CD4-positive, alpha-beta T cell treated with Interleukin-2 at 100 ng/mL for 4 hours (primary cell): ENCODE measurements around the gene OPRM1.

Experiments
- DNase-seq: peaks from one replicate; pipeline ENCODE4 v3.0.0-alpha.2; 2020; ENCODE audit warnings: low spot score

OPRM1 gene

DNA sequence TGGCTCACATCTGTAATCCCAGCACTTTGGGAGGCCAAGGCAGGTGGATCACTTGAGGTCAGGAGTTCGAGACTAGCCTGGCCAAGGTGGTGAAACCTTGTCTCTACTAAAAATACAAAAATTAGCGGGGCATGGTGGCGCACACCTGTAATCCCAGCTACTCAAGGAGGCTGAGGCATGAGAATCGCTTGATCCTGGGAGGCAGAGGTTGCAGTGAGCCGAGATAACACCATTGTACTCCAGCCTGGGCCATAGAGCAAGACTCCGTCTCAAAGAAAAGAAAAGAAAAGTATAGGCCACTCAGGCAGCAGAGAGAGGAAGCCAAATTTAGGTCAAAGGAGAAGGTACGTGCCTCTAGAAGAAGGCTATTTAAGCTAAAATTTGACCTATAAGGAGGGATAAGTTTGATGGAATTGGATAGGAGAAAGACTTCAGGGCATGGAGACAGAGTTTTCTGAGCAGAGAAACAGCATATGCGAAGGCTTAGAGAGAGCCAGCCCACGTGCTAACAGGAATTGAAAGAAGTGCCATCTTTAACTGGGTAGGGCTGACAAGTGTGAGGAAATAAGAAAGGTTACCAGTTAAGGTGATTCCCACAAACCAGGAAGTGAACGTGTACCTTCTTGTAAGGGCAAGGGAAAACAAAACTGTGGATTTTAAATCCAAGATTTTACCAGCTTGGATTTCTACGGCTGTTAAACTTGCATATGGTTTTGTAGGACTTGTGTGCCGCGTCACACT lies 203.7 kb downstream of the OPRM1 start:
- DNase-seq: no peak

DNA sequence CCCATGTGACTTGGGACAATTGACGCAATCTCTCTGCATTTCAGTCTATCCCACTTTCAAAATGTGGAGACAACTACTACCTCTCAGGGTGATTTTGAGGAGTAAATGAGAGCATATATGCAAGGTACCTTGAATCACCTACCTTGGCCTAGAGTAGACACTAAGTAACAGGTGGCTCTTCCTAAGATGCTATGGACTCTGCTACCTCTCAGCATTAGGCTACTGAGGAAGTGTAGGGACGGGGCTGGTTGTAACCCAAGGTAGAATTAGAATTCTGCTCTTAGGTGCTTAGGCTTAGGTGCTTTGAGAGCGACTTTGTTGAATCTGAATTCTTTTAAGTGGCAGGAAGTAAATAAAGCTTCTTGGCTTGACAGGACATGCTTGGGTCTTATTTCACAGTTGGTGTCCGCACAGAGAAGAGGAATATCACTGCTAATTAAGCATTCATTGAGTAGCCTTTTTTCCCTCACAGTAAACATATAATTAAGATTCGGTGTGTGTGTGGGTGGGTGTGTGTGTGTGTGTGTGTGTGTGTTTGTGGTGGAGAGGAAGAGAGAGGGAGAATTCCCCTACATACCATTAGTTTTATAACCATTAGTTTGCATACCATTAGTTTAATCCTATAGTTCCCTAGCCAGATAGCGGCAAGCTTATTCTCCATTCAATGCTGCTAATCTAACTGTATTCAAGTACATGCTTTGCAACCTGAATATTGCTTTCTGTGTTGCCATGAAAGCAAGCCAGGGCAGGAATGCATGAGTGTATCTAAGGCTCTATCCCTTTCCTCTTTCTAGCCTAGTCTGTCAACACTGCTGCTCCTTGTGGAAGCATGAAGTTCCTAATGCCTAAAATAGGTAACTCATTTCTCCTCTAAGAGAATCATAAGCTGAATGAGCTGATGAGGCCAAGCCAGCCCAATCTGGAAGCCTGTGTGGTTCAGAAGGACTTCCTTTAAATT lies 205.0 kb downstream of the OPRM1 start:
- no peak for DNase-seq

DNA sequence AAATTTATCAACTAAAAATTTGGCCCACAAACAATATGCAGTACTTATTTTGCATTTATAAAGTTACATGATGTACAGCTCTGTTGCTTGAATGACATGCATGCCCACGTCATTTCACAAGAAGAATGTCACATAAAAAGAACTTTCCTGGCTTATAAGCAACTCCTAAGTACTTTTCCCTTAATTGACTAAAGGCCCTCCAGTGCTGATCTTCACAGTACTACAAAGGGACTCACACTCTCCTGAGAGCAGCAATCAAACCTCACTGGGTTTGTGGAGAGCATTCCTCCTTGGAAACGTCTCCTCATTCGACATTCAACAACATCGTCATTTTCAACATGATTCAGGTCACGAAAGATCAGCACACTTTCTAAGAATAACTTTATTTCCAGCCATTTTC lies 206.5 kb downstream of the OPRM1 start:
- no peak for DNase-seq

GRCh38 chr6:154246723-154247118 lies 207.7 kb downstream of the OPRM1 start:
- DNase-seq: no peak

- DNase-seq: peak; percentile 54
These were observed 208.2 kb downstream of the OPRM1 start for GRCh38 chr6:154247119-154247861.

DNA sequence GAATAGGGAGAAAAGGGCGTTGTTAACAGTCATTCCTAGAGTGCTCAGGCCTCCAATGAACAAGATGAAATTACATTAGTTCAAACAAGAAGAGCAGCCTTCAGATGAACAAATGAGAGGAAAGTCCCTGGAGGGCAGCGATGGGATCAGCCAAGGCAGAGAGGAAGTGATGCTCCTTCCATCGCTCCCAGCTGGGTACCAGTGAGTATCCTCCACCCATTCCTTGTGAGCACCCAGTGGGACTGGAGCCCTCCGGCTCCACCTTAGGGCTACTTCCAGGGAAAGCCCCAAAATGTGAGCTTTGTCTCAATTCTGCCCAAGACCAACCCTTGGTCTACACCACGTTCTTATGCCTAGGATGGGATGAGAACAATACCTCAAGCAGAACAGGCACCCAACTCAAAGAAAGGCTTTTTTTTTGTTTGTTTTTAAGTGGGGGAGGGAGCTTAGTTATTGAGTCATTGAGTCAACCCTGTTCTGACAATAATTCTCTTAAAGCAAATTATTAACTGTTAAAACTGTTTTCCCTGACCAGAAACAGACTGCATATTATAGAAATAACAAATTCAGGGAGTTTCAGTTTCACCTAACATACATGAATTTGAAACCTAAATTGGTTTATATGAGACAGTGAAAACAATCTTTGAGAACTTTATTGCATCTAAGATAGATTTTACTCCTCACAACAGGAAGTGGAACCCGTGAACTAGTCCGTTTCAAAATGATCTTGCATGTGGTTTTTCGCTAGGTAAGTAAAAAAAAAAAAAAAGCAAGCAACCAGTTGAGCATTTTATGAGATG lies 210.7 kb downstream of the OPRM1 start:
- peak; percentile 65 for DNase-seq

DNA sequence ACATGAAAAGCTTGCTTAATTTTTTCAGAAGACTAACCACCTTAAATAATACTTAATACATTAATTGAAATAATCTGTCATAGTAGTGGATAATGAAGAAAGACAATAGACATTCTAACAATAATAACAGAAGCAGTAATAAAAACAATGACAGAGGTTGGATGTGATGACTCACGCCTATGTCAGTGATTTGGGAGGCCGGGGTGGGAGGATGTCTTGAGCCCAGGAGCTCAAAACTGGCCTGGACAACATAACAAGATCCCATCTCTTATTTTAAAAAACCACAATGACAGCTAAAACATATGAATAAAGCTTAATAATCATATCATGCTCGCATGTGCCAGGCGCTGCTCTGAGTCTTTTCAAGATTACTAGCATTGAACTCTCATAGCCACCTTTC lies 212.1 kb downstream of the OPRM1 start:
- DNase-seq: no peak

- DNase-seq: no peak
These were observed 213.6 kb downstream of the OPRM1 start for GRCh38 chr6:154252678-154253077.

- no peak for DNase-seq
These were observed 218.0 kb downstream of the OPRM1 start for GRCh38 chr6:154257067-154257466.

DNA sequence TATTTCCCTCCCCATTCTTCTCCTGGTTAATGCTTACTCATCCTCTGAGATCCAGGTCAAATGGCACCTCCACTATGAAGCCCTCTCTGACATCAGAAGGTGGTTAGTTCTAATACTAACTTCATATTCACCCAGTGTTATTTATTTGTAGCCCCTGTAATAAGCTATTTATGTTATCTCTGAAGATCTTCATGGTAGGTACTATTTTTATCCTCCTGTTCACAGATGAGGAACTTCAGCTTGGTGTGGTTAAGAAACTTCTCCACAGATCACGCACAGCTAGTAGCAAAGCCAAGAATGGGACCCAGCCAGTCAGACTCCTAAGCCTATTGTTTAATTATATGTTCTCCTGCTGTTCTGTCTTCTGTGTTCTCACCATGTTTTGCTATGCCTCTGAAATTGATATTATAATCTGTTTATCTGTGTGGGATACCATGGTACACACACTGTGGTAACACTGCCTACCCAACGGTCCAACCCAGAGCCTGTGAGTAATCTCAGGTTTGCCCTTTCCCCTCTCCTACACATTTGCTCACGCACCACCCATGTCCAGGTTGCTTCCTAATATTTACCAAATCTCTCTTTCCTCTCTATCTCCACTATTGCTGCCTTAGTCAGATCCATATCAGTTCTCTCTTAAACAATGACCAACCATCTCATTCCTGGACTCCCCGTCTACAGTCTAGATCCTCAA lies 219.2 kb downstream of the OPRM1 start:
- DNase-seq: no peak

DNA sequence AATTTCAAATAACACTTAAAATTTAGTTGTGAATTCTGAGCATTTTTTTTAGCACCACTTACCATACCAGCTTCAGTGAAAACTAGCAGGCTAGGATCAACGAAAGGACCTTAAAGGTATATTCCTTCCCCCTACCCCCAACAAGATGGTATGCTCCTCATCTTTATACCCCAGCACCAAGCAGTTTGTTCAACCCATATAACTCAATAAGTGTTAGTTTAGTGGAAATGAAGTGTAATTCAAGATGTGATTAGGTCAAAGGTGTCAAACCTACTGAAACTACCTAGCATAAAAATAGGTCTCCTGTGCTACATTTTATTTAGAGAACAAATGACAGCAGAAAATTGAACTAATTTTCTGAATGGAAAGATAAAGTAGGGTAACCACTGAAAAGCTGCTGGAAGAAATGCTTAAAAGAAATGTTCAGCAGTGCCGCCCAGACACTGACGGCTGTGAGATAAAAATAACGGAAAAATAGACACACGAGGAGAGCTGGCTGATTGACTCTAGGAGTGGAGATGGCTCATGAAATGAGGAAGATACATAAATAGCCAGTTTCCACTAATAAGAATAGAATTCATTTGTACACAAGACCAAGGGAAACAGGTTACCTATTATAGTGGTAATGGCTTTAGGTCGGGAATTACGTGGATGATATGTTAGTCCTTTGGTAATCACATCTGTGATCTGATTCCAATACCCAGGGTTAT lies 222.8 kb downstream of the OPRM1 start:
- DNase-seq: no peak

DNA sequence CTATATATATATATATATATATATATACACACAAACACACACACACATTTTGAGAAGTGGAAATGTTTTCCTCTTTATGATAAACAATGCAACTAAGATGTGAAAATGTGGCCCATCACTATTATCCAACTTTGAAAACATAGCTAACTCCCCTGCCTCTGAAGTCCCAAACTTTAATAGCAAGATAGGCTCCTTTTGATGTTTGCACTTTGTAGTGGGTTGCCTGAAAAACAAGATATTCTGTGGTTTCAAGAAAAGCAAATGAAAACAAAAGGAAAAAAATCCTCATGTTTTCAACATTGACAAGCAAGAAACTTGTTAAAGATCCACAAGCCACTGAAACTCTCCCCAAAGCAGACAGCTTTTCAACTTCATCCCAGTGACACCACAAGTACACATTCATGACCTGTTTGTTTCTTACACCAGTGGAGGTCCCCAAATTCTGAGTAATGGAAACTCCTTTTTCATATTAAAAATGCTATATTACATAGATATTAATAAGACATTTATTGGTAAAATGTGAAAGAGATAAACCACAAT lies 227.6 kb downstream of the OPRM1 start:
- DNase-seq: peak; percentile 13

- DNase-seq: no peak
These were observed 228.6 kb downstream of the OPRM1 start for GRCh38 chr6:154267508-154268106.

- no peak for DNase-seq
These were observed 229.4 kb downstream of the OPRM1 start for GRCh38 chr6:154268486-154268885.

DNA sequence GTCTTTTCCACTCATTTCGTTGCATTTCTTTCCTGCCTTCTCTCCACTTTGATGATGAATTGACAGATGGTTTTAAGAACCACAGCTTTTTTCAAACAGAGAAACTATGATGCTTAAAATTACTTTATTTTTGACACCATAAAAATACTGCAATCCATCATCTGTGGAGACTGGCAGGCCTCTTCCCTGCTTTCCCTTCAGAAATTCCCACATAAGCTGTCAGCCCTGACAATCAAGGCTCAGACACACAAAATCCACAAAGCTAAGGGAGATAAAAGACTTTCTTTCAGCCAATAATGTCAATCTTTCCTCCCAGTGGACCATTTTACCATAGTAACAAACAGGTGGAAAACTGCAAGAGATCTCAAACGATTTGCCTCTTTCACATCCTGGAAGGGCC lies 235.1 kb downstream of the OPRM1 start:
- no peak for DNase-seq

GRCh38 chr6:154276810-154277628 lies 238.0 kb downstream of the OPRM1 start:
- peak; percentile 70 for DNase-seq

- DNase-seq: peak; percentile 10
These were observed 238.6 kb downstream of the OPRM1 start for GRCh38 chr6:154277629-154278017.

DNA sequence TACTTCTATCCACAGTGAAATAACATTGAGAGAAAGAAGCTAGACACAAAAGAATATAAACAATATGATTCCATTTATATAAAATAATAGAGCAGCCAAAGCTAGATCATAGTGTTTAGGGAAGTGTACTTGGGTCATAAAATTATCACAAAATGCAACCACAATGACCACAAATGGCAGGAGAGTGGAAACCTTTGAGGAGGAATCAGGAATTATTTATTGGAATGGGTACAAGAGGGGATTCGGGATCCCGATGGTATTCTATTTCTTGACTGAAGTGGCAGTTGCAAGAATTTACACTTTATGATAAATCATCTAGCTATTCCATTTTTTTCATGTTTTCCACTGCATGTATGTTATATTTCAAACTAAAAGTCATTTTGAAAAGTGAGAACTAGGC lies 241.5 kb downstream of the OPRM1 start:
- DNase-seq: no peak
